Fibroblast of lung (primary cell): ENCODE measurements around the gene ACACB.

Source experiments
- EZH2 ChIP-seq: IDR thresholded peaks from 2 replicates; pipeline ENCODE4 v1.5.1; 2012; ENCODE audit warnings: low read length, control low read depth, mild to moderate bottlenecking; ENCODE audit errors: missing control alignments
- TF ChIP-seq, protein P1 (sequence below), 2 donors: IDR thresholded peaks in 1 of 2; conservative IDR thresholded peaks in 1 of 2; 1 replicate in 1 of 2; 2 replicates in 1 of 2; pipeline ENCODE4 v1.5.1; 2011 to 2012; ENCODE audit warnings: low read length in 2 of 2, control low read depth in 1 of 2, inconsistent platforms in 1 of 2, low read depth in 1 of 2, mild to moderate bottlenecking in 1 of 2

DNA sequence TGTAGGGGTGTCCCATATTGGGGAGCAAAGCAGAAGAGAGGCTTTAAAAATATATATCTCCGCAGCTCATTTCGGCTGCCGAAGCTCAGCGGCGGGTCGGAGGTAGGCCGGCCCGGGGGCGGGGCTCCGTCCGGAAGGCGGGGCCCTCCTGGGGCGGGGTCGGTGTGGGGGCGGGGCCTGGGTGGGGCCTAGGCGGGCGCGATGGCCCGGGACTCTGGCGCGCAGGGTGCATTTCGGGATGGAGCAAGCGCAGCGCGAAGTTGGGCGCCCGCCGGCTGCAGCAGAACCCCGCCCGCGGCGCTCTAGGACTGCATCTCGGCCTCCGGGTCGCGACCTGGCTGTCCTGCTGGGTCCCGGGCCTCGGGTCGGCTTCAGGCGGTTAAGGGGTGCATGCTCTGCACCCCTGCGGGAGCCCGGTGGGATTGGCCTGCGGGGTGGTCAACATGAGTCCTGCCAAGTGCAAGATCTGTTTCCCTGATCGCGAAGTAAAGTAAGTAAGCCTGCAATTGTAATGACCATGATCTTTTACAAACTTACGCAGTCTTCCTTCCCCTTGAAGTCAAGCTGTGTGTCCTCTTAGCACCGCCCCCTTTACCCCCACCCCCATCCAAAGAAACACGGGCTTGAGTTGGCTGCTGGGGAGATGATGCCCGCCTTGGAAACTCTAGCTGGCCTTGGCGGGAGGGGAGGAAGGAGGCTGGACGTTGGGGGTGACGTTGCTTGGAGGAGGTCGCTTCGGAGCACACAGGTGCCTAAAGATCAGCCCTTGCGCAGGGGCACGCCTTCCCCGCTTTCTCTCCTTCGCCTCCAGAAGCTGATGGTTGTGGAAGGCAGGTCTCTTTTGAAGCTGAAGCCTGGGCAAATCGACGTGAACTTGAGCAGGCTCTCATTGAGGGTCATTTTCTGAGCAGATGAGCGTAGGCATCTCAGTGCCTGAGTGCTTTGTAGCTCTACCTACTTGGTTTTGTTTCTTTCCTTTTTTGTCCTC lies 38.4 kb downstream of the ACACB start:
- TF ChIP-seq, protein P1, sequence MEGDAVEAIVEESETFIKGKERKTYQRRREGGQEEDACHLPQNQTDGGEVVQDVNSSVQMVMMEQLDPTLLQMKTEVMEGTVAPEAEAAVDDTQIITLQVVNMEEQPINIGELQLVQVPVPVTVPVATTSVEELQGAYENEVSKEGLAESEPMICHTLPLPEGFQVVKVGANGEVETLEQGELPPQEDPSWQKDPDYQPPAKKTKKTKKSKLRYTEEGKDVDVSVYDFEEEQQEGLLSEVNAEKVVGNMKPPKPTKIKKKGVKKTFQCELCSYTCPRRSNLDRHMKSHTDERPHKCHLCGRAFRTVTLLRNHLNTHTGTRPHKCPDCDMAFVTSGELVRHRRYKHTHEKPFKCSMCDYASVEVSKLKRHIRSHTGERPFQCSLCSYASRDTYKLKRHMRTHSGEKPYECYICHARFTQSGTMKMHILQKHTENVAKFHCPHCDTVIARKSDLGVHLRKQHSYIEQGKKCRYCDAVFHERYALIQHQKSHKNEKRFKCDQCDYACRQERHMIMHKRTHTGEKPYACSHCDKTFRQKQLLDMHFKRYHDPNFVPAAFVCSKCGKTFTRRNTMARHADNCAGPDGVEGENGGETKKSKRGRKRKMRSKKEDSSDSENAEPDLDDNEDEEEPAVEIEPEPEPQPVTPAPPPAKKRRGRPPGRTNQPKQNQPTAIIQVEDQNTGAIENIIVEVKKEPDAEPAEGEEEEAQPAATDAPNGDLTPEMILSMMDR (conservative IDR thresholded peaks at IDR 0.05 in 1 of 2, IDR thresholded peaks at IDR 0.05 in 1 of 2; ENCODE audit: low read depth in 1 of 2, low read length in 2 of 2) = no peak
- TF ChIP-seq EZH2 = no peak
